Right lobe of liver (tissue), 4 donors: ENCODE data around the gene SCN3A.

ENCODE experiments used
- CTCF ChIP-seq, 4 donors: fragments of 200-600 bp in 3 of 4; fragments of 450-650 bp in 1 of 4; IDR thresholded peaks; one replicate each; pipeline versions ENCODE4 v1.5.1 to v1.8.0; 2016 to 2022; ENCODE audit warnings: antibody characterized with exemption in 4 of 4, mild to moderate bottlenecking in 2 of 4
- POLR2A ChIP-seq: fragments of 450-650 bp; IDR thresholded peaks from one replicate; pipeline ENCODE4 v1.6.1; 2017; ENCODE audit warnings: antibody characterized with exemption, mild to moderate bottlenecking
- donor health status: DM: no; HTN: no; CAD: no.
- donor health status: DM: no; HTN: no; CAD: no.
- donor health status: DM: no; HTN: yes; CAD: no.

- TF ChIP-seq POLR2A, result no peak
- no peak for TF ChIP-seq CTCF (IDR thresholded peaks at IDR 0.05)
Observed at GRCh38 chr2:165083326-165083725, 120.5 kb downstream of the SCN3A start.
